ENCODE data around the gene FKBP7.

Gene FKBP7

DNA sequence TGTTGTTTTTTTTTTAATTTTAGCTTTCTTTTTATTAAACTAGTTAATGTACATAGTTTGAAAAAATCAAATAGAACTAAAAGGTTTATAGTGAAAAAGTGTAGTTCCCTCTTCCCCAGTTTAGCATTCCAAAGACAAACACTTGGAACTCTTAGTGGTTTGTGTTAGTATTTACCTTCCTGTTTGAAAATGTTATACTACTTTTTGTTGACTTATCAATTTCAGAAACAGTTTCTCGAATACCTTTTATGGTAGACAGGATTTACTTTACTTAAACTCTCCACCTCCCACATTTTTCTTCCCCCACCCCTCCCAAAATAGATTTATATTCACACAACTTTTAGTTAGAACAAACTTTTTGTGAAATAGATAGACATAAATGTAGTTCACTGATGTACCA lies 28.5 kb upstream of the FKBP7 start:
- FAIRE-seq (no peak), DNase-seq (ENCODE audit: insufficient read length, low spot score) (no peak)
- TF ChIP-seq CTCF (IDR thresholded peaks at IDR 0.05; ENCODE audit: insufficient read depth, missing control alignments), result no peak

GRCh38 chr2:178506524-178506923 lies 28.1 kb upstream of the FKBP7 start:
- no peak for TF ChIP-seq CTCF (IDR thresholded peaks at IDR 0.05; ENCODE audit: insufficient read depth, missing control alignments)
- FAIRE-seq, result no peak
- DNase-seq (ENCODE audit: insufficient read length, low spot score), result no peak

DNA sequence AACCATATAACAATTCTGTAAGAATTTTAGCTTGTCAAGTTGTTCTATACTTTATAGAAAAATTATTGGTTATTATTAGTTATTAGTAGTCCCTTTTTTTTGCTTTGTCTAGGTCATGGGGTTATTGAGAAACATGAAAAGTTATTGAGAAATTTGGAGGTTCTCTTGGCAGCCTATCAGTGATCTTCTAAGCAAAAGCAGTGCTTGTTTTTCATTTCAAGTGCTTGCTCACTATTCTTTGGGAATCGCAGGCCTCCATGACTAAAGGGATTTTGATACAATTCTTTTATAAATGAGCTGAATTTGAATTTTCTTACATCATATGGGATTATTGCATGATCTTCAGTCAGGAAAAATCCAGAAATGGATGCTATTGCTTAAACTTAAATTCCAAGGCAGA lies 27.7 kb upstream of the FKBP7 start:
- TF ChIP-seq CTCF (IDR thresholded peaks at IDR 0.05; ENCODE audit: insufficient read depth, missing control alignments), result no peak
- FAIRE-seq (no peak), DNase-seq (ENCODE audit: insufficient read length, low spot score) (no peak)

DNA sequence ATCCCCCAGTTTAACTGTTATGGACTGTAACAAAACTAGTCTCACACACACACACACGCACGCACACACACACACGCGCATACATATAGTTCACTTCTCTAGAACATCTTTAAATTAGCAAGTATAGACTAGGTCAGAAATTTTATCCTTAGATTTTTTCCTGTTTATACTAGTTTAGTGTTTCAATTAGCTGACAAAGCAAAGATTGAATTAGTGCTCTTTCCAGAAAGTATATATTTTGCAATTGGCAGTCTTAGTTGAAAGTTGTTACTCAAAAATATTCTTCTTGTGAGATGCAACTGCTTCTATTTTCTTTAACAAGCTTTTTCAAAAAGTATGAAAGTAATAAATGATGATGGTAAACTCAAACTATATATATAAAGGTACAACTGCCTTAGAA lies 24.4 kb upstream of the FKBP7 start:
- DNase-seq (ENCODE audit: insufficient read length, low spot score), result no peak
- no peak for TF ChIP-seq CTCF (IDR thresholded peaks at IDR 0.05; ENCODE audit: insufficient read depth, missing control alignments)
- FAIRE-seq, result no peak

GRCh38 chr2:178499640-178500039 lies 21.2 kb upstream of the FKBP7 start:
- no peak for FAIRE-seq
- DNase-seq (ENCODE audit: insufficient read length, low spot score), result no peak
- no peak for TF ChIP-seq CTCF (IDR thresholded peaks at IDR 0.05; ENCODE audit: insufficient read depth, missing control alignments)

DNA sequence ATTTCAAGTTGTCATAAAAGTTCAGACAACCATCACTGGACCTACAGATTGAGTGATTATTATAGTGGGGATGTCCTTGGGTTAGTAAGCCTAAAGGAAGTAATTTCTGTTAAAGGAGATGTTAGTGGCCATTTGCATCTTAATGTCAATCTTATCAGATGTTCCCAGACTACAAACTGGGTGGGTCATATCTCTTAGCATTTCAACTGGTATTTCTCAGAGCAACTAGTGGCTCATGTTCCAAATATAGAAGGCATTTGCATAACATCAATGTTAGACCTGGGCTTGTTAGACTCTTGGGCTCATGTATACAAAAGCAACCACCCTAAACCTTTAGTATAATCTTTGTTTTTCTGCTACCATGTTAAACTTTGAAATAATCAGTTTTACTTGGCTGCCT lies 19.7 kb upstream of the FKBP7 start:
- no peak for DNase-seq (ENCODE audit: insufficient read length, low spot score)
- no peak for FAIRE-seq
- no peak for TF ChIP-seq CTCF (IDR thresholded peaks at IDR 0.05; ENCODE audit: insufficient read depth, missing control alignments)

- DNase-seq (ENCODE audit: insufficient read length, low spot score) (no peak), FAIRE-seq (no peak)
- no peak for TF ChIP-seq CTCF (IDR thresholded peaks at IDR 0.05; ENCODE audit: insufficient read depth, missing control alignments)
These were observed 17.6 kb upstream of the FKBP7 start for GRCh38 chr2:178496049-178496448.

Measured in D721Med (cell line).